Measurements from ENCODE around the gene VPS51. TPM values are rescaled to one million over a fixed set of nuclear protein-coding genes. Genes with fewer than 3 reads are reported as not detected.

VPS51 gene
- total and polyA plus RNA-seq, 9 of the 15 experiments (the other 6 are each of a cell fraction or from before 2014, with no cell fraction given) = 1.8 to 143 (median 46.8) TPM

DNA sequence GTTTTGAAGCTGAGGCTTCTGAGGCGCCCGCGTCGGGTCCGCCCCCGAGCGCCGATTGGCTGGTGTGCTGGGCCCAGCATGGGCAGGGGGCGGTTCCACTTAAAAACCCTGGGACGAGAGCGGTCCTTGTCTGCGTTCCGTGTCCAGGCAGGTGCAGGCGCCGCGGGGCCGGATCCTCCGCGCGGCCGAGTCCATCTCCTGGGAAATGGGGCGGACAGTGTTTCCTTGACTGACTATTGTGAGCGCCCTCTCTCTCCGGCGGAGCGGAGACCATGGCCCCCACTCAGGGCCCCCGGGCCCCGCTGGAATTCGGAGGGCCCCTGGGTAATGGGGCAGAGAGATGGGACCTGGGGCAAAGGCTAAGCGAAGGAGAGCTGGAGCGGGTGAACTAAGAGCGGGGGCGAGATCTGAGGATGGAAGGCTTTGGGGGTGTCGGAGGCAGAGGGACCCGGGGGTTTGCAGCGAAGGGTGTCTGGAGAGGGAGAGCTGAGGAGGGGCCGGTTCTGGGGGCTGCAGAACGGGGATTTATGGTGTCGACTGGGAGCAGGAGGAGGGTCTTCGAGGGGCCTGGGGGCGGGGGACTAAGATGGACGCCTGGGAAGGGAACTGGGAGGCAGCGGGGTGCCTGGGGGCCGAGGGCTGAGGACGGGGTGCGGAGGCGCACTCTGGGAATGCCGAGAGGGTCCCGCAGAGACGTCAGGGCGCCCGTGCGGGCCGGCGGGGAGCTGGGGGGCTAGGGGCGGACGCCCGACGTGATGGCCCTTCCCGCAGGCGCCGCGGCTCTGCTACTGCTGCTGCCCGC, 15.9 kb downstream of the VPS51 start, which contains the start of gene TM7SF2 (continued):
- TF ChIP-seq CHD7 (IDR thresholded peaks at IDR 0.05; ENCODE audit: low read depth, low read length) (no peak), ERF (CRISPR knock-in tag; IDR thresholded peaks at IDR 0.05) (no peak), MYNN (IDR thresholded peaks at IDR 0.05) (peak; percentile 78), MYNN (CRISPR knock-in tag; IDR thresholded peaks at IDR 0.05) (no peak), NBN (IDR thresholded peaks at IDR 0.05; ENCODE audit: low read depth) (no peak), PPARD (CRISPR knock-in tag; IDR thresholded peaks at IDR 0.05) (no peak), MTA3 (IDR thresholded peaks at IDR 0.05; ENCODE audit: borderline replicate concordance) (peak; percentile 95), ZNF146 (CRISPR knock-in tag; IDR thresholded peaks at IDR 0.05; ENCODE audit: unreplicated experiment) (no peak), ZNF232 (CRISPR knock-in tag; IDR thresholded peaks at IDR 0.05) (no peak), BDP1 (IDR thresholded peaks at IDR 0.05; ENCODE audit: insufficient read depth, insufficient read length) (no peak), SRF (CRISPR knock-in tag; IDR thresholded peaks at IDR 0.05) (peak in 1 of 2 experiments; percentile 74; a peak in 1 of 4 replicates), NRF1 (conservative IDR thresholded peaks at IDR 0.05 in 1 of 2, IDR thresholded peaks at IDR 0.05 in 1 of 2) (peak; percentile 75 to 79), ZFX (CRISPR knock-in tag; IDR thresholded peaks at IDR 0.05) (no peak), SNIP1 (IDR thresholded peaks at IDR 0.05; ENCODE audit: low read depth) (no peak), E2F6 (IDR thresholded peaks at IDR 0.05; ENCODE audit: borderline replicate concordance in 1 of 2, extremely low read depth in 1 of 2, insufficient read depth in 1 of 2, insufficient read length in 1 of 2, low read depth in 1 of 2, low read length in 1 of 2, poor library complexity in 1 of 2, severe bottlenecking in 1 of 2) (peak in 1 of 2 experiments; percentile 43)

Data from K562 (cell line).